HepG2 (cell line): Measurements from ENCODE around the gene B3GNT2. TPM values are rescaled to one million over a fixed set of nuclear protein-coding genes. Genes with fewer than 3 reads are reported as not detected.
A peak's percentile ranks its signal among the peaks of the same experiment; 100 is the strongest.

Experiments used
- ATAC-seq: fragments of 200-7000 bp; cut with Tn5 transposase; 3 replicates; pipeline ENCODE4 v1.9.1; 2020; ENCODE audit warnings: mild to moderate bottlenecking, moderate library complexity
- BruUV-seq: library from RNA; stranded (reverse); fragments of 400-500 nt; replicated peaks from 2 replicates; lab custom pipeline; 2021; lab: Mats Ljungman, UMichigan
- CTCF ChIA-PET: fragments of 300-600 bp; formaldehyde crosslinking; extraction: SDS; loops from one replicate; lab custom pipeline; 2021; ENCODE audit warnings: low total read pairs, inconsistent platforms, low intra/inter-chr PET ratio; lab: Yijun Ruan, JAX
- POLR2A ChIA-PET: fragments of 350-600 bp; sonication (Branson Sonifier 250); formaldehyde crosslinking; loops from one replicate; lab custom pipeline; 2020; ENCODE audit warnings: antibody characterized with exemption, inconsistent platforms; lab: Yijun Ruan, JAX
- DNase-seq: peaks from one replicate; pipeline ENCODE4 v3.0.0-alpha.2; 2015; ENCODE audit warnings: low spot score
- FAIRE-seq: peaks from 3 replicates; lab custom pipeline; 2011; peaks lifted over from hg19 to GRCh38; lab: Jason Lieb, UNC
- H2AFZ ChIP-seq: one replicate; pipeline ENCODE4 v1.6.1; 2011; ENCODE audit warnings: low read length, inconsistent platforms
- H3K27ac ChIP-seq: fragments of 300-600 bp; 3 replicates; pipeline ENCODE4 v1.8.0; 2011; ENCODE audit warnings: mixed run types, mild to moderate bottlenecking, mixed read lengths, low read length, inconsistent platforms; ENCODE audit not compliant: insufficient read depth; ENCODE audit errors: extremely low read length
- H3K27me3 ChIP-seq, 2 experiments: fragments of 200-600 bp in 1 of 2; 2 replicates in 1 of 2; 3 replicates in 1 of 2; pipeline versions ENCODE4 v1.6.0 to v1.8.0; 2011; ENCODE audit warnings: low read length in 2 of 2, mild to moderate bottlenecking in 2 of 2, moderate library complexity in 2 of 2, inconsistent platforms in 1 of 2; ENCODE audit not compliant: insufficient read depth in 2 of 2, control insufficient read depth in 1 of 2
- H3K36me3 ChIP-seq, 2 experiments: fragments of 200-600 bp in 1 of 2; replicated peaks in 1 of 2; 2 replicates in 1 of 2; 3 replicates in 1 of 2; pipeline versions ENCODE4 v1.5.1 to v1.8.0; 2011; ENCODE audit warnings: low read length in 2 of 2, inconsistent platforms in 1 of 2; ENCODE audit not compliant: insufficient read depth in 2 of 2, control insufficient read depth in 1 of 2
- H3K4me1 ChIP-seq: 2 replicates; pipeline ENCODE4 v1.5.1; 2012; ENCODE audit warnings: low read length, inconsistent platforms; ENCODE audit not compliant: insufficient read depth
- H3K4me2 ChIP-seq: 2 replicates; pipeline ENCODE4 v1.6.0; 2011; ENCODE audit warnings: low read depth, low read length, inconsistent platforms
- H3K4me3 ChIP-seq, 3 experiments: fragments of 200-600 bp in 1 of 3; sonication (generic), shearing (Covaris generic) in 1 of 3; replicated peaks in 1 of 3; 2 replicates each; pipeline ENCODE4 v1.5.1; 2011 to 2016; ENCODE audit warnings: low read length in 3 of 3, inconsistent platforms in 2 of 3, low read depth in 2 of 3, mild to moderate bottlenecking in 2 of 3, control low read depth in 1 of 3, mixed read lengths in 1 of 3; ENCODE audit not compliant: insufficient read depth in 1 of 3
- H3K79me2 ChIP-seq: one replicate; pipeline ENCODE4 v1.6.1; 2011; ENCODE audit warnings: low read length, inconsistent platforms; ENCODE audit not compliant: insufficient read depth
- H3K9ac ChIP-seq: 2 replicates; pipeline ENCODE4 v1.6.0; 2011; ENCODE audit warnings: mild to moderate bottlenecking, low read depth, low read length, inconsistent platforms; ENCODE audit not compliant: insufficient read depth
- H3K9me3 ChIP-seq: 2 replicates; pipeline ENCODE4 v1.5.1; 2012; ENCODE audit warnings: mild to moderate bottlenecking, low read length
- H4K20me1 ChIP-seq: 2 replicates; pipeline ENCODE4 v1.6.0; 2011; ENCODE audit warnings: inconsistent platforms, mild to moderate bottlenecking, low read length, moderate library complexity; ENCODE audit not compliant: insufficient read depth
- ASH2L ChIP-seq: fragments of 300-600, 200-600 bp; sonication (generic); IDR thresholded peaks from 2 replicates; pipeline ENCODE4 v1.7.0; 2017; ENCODE audit warnings: low read depth, mild to moderate bottlenecking, moderate library complexity, mixed read lengths, low read length; ENCODE audit not compliant: insufficient read length
- CHD4 ChIP-seq: fragments of 200-600 bp; sonication (generic); IDR thresholded peaks from 2 replicates; pipeline ENCODE4 v1.7.0; 2017; ENCODE audit warnings: mild to moderate bottlenecking, low read length, borderline replicate concordance
- CREB1 ChIP-seq, 2 experiments: fragments of 450-650 bp in 1 of 2; IDR thresholded peaks; 2 replicates each; pipeline ENCODE4 v1.6.1; 2016 to 2017; ENCODE audit warnings: control low read depth in 1 of 2, mild to moderate bottlenecking in 1 of 2, missing compliant biosample characterization in 1 of 2, missing genetic modification characterization in 1 of 2
- FOXP1 ChIP-seq, 2 experiments: fragments of 450-650 bp in 1 of 2; IDR thresholded peaks; 2 replicates each; pipeline ENCODE4 v1.6.1; 2017 to 2018; ENCODE audit warnings: antibody characterized with exemption in 1 of 2
- HOXA7 ChIP-seq: sonication (generic); formaldehyde crosslinking; IDR thresholded peaks from 2 replicates; pipeline ENCODE4 v1.8.1; 2022; ENCODE audit warnings: mild to moderate bottlenecking, missing genetic modification reagents, moderate library complexity
- MZF1 ChIP-seq: sonication (generic); formaldehyde crosslinking; IDR thresholded peaks from 2 replicates; pipeline ENCODE4 v1.8.1; 2023; ENCODE audit warnings: mild to moderate bottlenecking, missing genetic modification reagents, borderline replicate concordance
- SCMH1 ChIP-seq: sonication (generic); formaldehyde crosslinking; IDR thresholded peaks from 2 replicates; pipeline ENCODE4 v1.9.0; 2021; ENCODE audit warnings: missing genetic modification reagents, mild to moderate bottlenecking, borderline replicate concordance
- ZFP41 ChIP-seq: sonication (generic); formaldehyde crosslinking; IDR thresholded peaks from 2 replicates; pipeline ENCODE4 v1.4.0; 2020; ENCODE audit warnings: mild to moderate bottlenecking, missing genetic modification reagents, borderline replicate concordance
- ZNF431 ChIP-seq: sonication (generic); formaldehyde crosslinking; IDR thresholded peaks from 2 replicates; pipeline ENCODE4 v1.9.0; 2022; ENCODE audit warnings: missing genetic modification reagents, low read depth, mild to moderate bottlenecking, borderline replicate concordance
- ZNF589 ChIP-seq: sonication (generic); formaldehyde crosslinking; conservative IDR thresholded peaks from 2 replicates; pipeline ENCODE4 v1.8.0; 2022; ENCODE audit warnings: mild to moderate bottlenecking, moderate library complexity, missing genetic modification reagents
- WGBS: methylation state at CpG from one replicate; pipeline ENCODE4 v1.1.6; 2017; ENCODE audit warnings: low lambda C conversion rate; 5-methylcytosine and 5-hydroxymethylcytosine counted together
- in situ Hi-C: cut with HindIII; loops from 2 replicates; pipeline ENCODE4 v1.10.0; 2017; ENCODE audit warnings: low pct_unique_long_range_greater_than_20kb; ENCODE audit not compliant: extremely low pct_ligation_motif_present
- intact Hi-C: fragments of 100-400 bp; cut with micrococcal nuclease; formaldehyde crosslinking; loops from one replicate; pipeline ENCODE4 v1.10.0; 2022; ENCODE audit not compliant: unreplicated experiment
- polyA plus RNA-seq, 8 experiments: library from polyadenylated mRNA; depleted of rRNA in 3 of 8; stranded (reverse) in 7 of 8; unstranded in 1 of 8; fragments of >200 nt; fragmentation: Illumina TruSeq in 4 of 8; extraction: Trizol in 4 of 8; gene quantifications; 2 replicates each; pipeline versions ENCODE4 v1.2.1 to v1.2.3, GENCODE V29; 2011 to 2016; ENCODE audit warnings: low read depth in 4 of 8, missing spikeins in 1 of 8, mixed read lengths in 1 of 8; ENCODE audit not compliant: insufficient read depth in 1 of 8
- total RNA-seq, 5 experiments: library from RNA; depleted of rRNA; stranded (reverse); fragments of >200 nt; fragmentation: Illumina TruSeq; extraction: Trizol; gene quantifications; 2 replicates each; pipeline ENCODE4 v1.2.3, GENCODE V29; 2016; ENCODE audit warnings: low read depth in 1 of 5

B3GNT2 gene
- total and polyA plus RNA-seq, 2 of the 13 experiments (the other 11 are each of a cell fraction or from before 2014, with no cell fraction given): 26.3 to 28.5 TPM

DNA sequence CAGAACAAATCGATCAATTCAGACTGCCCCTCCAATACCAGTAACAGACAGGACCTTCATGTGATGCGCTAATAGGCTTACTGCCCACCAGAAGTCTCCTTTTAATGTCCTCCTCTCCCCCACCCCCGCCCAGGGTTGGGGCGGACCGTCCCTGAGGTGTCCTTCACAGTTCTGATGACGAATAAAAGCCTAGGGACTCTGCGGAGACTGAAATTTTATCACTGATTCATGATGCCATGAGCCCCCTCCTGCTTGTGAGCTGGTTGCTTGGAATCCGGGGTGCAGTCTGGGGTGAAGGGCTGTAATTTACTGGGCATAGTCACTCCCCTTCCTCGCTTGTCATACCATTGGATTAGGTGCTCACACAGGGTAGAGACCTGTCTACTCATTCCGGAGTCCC, 42.3 kb downstream of the B3GNT2 start (continued):
- TF ChIP-seq ASH2L (no peak), SCMH1 (CRISPR knock-in tag) (no peak), ZFP41 (CRISPR knock-in tag) (no peak)

DNA sequence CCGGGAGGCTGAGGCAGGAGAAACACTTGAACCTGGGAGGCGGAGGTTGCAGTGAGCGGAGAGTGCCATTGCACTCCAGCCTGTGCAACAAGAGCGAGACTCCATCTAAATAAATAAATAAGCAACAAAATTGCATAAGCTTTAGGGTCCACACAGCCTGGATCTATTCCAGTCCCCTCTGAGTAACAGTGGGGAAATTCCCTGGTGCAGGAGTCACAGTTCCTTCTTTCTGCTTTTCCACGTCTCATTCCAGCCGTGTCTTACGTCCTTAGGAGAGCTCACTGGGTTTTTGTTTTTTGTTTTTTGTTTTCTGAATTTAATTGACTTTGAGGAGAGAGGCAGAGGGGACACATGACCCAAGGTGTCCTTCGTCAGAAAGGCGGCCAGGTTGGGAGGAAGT, 44.6 kb downstream of the B3GNT2 start:
- 78% methylated on average over 9 of the region's 9 CpGs for WGBS
- H3K9ac ChIP-seq: no peak overlapping the region
- in situ Hi-C loops: no loop called here
- peaks cover 9% of the 10 kb centered on the region for H3K4me1 ChIP-seq
- ATAC-seq (no peak), FAIRE-seq (no peak), DNase-seq (no peak)
- H3K4me2 ChIP-seq: no peak overlapping the region
- no peaks in the 10 kb centered on the region for H3K36me3 ChIP-seq
- no peak overlapping the region for H2AFZ ChIP-seq
- H3K9me3 ChIP-seq: no peaks in the 10 kb centered on the region
- no peak overlapping the region for H3K27ac ChIP-seq
- TF ChIP-seq CHD4 (no peak), MZF1 (no peak), ZNF589 (CRISPR knock-in tag) (no peak)
- no TSS peak for BruUV-seq
- CTCF ChIA-PET: no interaction called here
- intact Hi-C loops: no loop called here
- no peak overlapping the region for H3K4me3 ChIP-seq
- H3K79me2 ChIP-seq: no peaks in the 10 kb centered on the region
- no peaks in the 10 kb centered on the region for H4K20me1 ChIP-seq
- POLR2A ChIA-PET: no interaction called here
- no peaks in the 10 kb centered on the region for H3K27me3 ChIP-seq

DNA sequence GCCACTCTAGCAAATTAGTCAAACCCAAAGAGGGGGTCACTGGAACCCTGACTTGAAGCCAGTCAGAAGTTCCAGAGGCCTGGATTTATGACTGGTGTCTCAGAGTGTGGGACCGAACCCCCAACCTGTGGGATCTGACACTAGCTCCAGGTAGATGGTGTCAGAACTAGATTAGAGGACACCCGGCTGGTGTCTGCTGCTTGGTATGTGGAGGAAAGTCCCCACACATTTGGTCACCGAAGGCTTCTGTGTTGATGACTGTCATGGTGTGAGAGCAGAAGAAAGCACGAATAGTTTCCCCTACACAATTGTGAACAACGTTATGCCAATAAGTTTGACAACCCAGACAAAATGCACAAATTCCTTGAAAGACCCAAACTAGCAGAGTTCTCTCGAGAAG, 48.1 kb downstream of the B3GNT2 start:
- intact Hi-C loops (no loop called here), in situ Hi-C loops (no loop called here)
- H4K20me1 ChIP-seq: no peaks in the 10 kb centered on the region
- ChIA-PET POLR2A (no interaction called here), CTCF (no interaction called here)
- H3K4me3 ChIP-seq: no peak overlapping the region
- H3K9ac ChIP-seq: no peak overlapping the region
- H3K9me3 ChIP-seq: no peaks in the 10 kb centered on the region
- H3K79me2 ChIP-seq: no peaks in the 10 kb centered on the region
- no peak for TF ChIP-seq ZNF431 (CRISPR knock-in tag)
- peak; percentile 16; the same call in 1 of the 2 replicates for TF ChIP-seq CREB1 (IDR thresholded peaks at IDR 0.05)
- TF ChIP-seq CREB1 (CRISPR knock-in tag; IDR thresholded peaks at IDR 0.05): no peak
- TF ChIP-seq FOXP1 (IDR thresholded peaks at IDR 0.05): no peak
- TF ChIP-seq FOXP1 (CRISPR knock-in tag; IDR thresholded peaks at IDR 0.05): no peak
- TF ChIP-seq HOXA7: no peak
- 44% methylated on average over 6 of the region's 6 CpGs for WGBS
- ATAC-seq (no peak), FAIRE-seq (no peak), DNase-seq (no peak)
- H3K4me2 ChIP-seq: no peak overlapping the region
- no peak overlapping the region for H3K27ac ChIP-seq
- no peaks in the 10 kb centered on the region for H3K4me1 ChIP-seq
- no peak overlapping the region for H2AFZ ChIP-seq
- BruUV-seq: no TSS peak
- no peaks in the 10 kb centered on the region for H3K27me3 ChIP-seq
- no peaks in the 10 kb centered on the region for H3K36me3 ChIP-seq
